Neural cell (in vitro differentiated cells): ENCODE data around the gene EFTUD2. TPM values are rescaled to one million over a fixed set of nuclear protein-coding genes. Genes with fewer than 3 reads are reported as not detected.
"Not testable (repeated sequence)": the region's sequence is repeated elsewhere in the genome, so short reads cannot be mapped to it uniquely, and the experiment has no call there.

Experiments
- H2AFZ ChIP-seq: fragments of 200-600, 300-800 bp; sonication (generic), shearing (Covaris generic); 2 replicates; pipeline ENCODE4 v1.6.0; 2014; ENCODE audit warnings: low read depth, mild to moderate bottlenecking, antibody characterized with exemption, low read length, moderate library complexity
- H3F3A ChIP-seq: fragments of 200-600 bp; shearing (Covaris generic); 2 replicates; pipeline ENCODE4 v1.6.1; 2016; ENCODE audit warnings: mild to moderate bottlenecking, moderate library complexity, mixed read lengths, antibody characterized with exemption, low read length; ENCODE audit not compliant: insufficient read depth, poor library complexity, severe bottlenecking
- H3K27ac ChIP-seq: fragments of 200-600, 300-800 bp; sonication (generic), shearing (Covaris generic); 2 replicates; pipeline ENCODE4 v1.5.1; 2014; ENCODE audit warnings: mild to moderate bottlenecking, low read length, moderate library complexity
- H3K27me3 ChIP-seq: fragments of 300-800, 200-600 bp; sonication (generic), shearing (Covaris generic); 2 replicates; pipeline ENCODE4 v1.6.0; 2014; ENCODE audit warnings: mild to moderate bottlenecking, low read depth, low read length, moderate library complexity; ENCODE audit not compliant: insufficient read depth
- H3K36me3 ChIP-seq: fragments of 300-800, 200-600 bp; sonication (generic), shearing (Covaris generic); 2 replicates; pipeline ENCODE4 v1.5.1; 2014; ENCODE audit warnings: mild to moderate bottlenecking, antibody characterized with exemption, low read length, moderate library complexity; ENCODE audit not compliant: insufficient read depth
- H3K4me2 ChIP-seq: fragments of 300-800, 200-600 bp; sonication (generic), shearing (Covaris generic); 2 replicates; pipeline ENCODE4 v1.6.0; 2014; ENCODE audit warnings: mild to moderate bottlenecking, low read length
- H3K4me3 ChIP-seq: fragments of 300-800, 200-600 bp; sonication (generic), shearing (Covaris generic); 2 replicates; pipeline ENCODE4 v1.5.1; 2014; ENCODE audit warnings: mild to moderate bottlenecking, low read length, moderate library complexity
- H3K79me2 ChIP-seq: fragments of 200-600 bp; shearing (Covaris generic); replicated peaks from 2 replicates; pipeline ENCODE4 v1.6.0; 2014; ENCODE audit warnings: mild to moderate bottlenecking, low read length, moderate library complexity; ENCODE audit not compliant: insufficient read depth
- H3K9ac ChIP-seq: fragments of 300-800, 200-600 bp; sonication (generic), shearing (Covaris generic); 2 replicates; pipeline ENCODE4 v1.6.1; 2016; ENCODE audit warnings: mild to moderate bottlenecking, low read length, mixed read lengths
- H3K9me2 ChIP-seq: fragments of 200-600 bp; shearing (Covaris generic); 2 replicates; pipeline ENCODE4 v1.6.1; 2016; ENCODE audit warnings: mild to moderate bottlenecking, low read length, mixed read lengths; ENCODE audit not compliant: insufficient read depth
- H3K9me3 ChIP-seq: fragments of 200-600, 300-800 bp; sonication (generic), shearing (Covaris generic); 2 replicates; pipeline ENCODE4 v1.6.1; 2016; ENCODE audit warnings: mild to moderate bottlenecking, mixed run types, low read length, moderate library complexity, mixed read lengths
- H4K20me1 ChIP-seq: fragments of 200-600 bp; shearing (Covaris generic); 2 replicates; pipeline ENCODE4 v1.6.1; 2016; ENCODE audit warnings: mild to moderate bottlenecking, mixed run types; ENCODE audit not compliant: insufficient read depth
- EP300 ChIP-seq: fragments of 450-650 bp; conservative IDR thresholded peaks from 2 replicates; pipeline ENCODE4 v1.6.1; 2014; ENCODE audit warnings: antibody characterized with exemption, mild to moderate bottlenecking, moderate library complexity; ENCODE audit not compliant: poor library complexity, severe bottlenecking
- EZH2 ChIP-seq: fragments of 200-600, 300-800 bp; shearing (Covaris generic), sonication (generic); IDR thresholded peaks from 2 replicates; pipeline ENCODE4 v1.6.1; 2014; ENCODE audit warnings: antibody characterized with exemption, low read length, borderline replicate concordance, mild to moderate bottlenecking; ENCODE audit not compliant: insufficient read depth, poor library complexity, severe bottlenecking
- MXI1 ChIP-seq: fragments of 450-650 bp; conservative IDR thresholded peaks from 2 replicates; pipeline ENCODE4 v1.6.1; 2014; ENCODE audit warnings: antibody characterized with exemption, mild to moderate bottlenecking; ENCODE audit not compliant: poor library complexity, severe bottlenecking
- POLR2AphosphoS5 ChIP-seq: IDR thresholded peaks from 2 replicates; pipeline ENCODE4 v1.6.1; 2012
- RAD21 ChIP-seq: fragments of 450-650 bp; conservative IDR thresholded peaks from 2 replicates; pipeline ENCODE4 v1.6.1; 2014; ENCODE audit warnings: antibody characterized with exemption, mild to moderate bottlenecking, moderate library complexity
- REST ChIP-seq: IDR thresholded peaks from 2 replicates; pipeline ENCODE4 v1.6.1; 2012; ENCODE audit warnings: borderline replicate concordance
- SMC3 ChIP-seq: fragments of 450-650 bp; conservative IDR thresholded peaks from 2 replicates; pipeline ENCODE4 v1.6.1; 2014; ENCODE audit warnings: antibody characterized with exemption, mild to moderate bottlenecking, moderate library complexity; ENCODE audit not compliant: poor library complexity
- TAF1 ChIP-seq: IDR thresholded peaks from 2 replicates; pipeline ENCODE4 v1.6.1; 2012; ENCODE audit warnings: low read depth
- polyA plus RNA-seq: library from polyadenylated mRNA; depleted of rRNA; stranded (reverse); fragments of >200 nt; gene quantifications from 2 replicates; pipeline ENCODE4 v1.2.3, GENCODE V29; 2014
- TF ChIP-seq, protein P1 (sequence below): fragments of 450-650 bp; IDR thresholded peaks from 2 replicates; pipeline ENCODE4 v1.5.1; 2014; ENCODE audit warnings: antibody characterized with exemption, mild to moderate bottlenecking, moderate library complexity; ENCODE audit not compliant: poor library complexity, severe bottlenecking

Gene EFTUD2
- polyA plus RNA-seq, 1 donor from 2014 or later: 69.4 TPM

- H3K27me3 ChIP-seq, H3K9ac ChIP-seq, H3K9me3 ChIP-seq, H4K20me1 ChIP-seq, H3K36me3 ChIP-seq, H3K4me2 ChIP-seq, H3K27ac ChIP-seq, H2AFZ ChIP-seq, H3K4me3 ChIP-seq, H3F3A ChIP-seq, H3K9me2 ChIP-seq: not testable (repeated sequence)
- H3K79me2 ChIP-seq: peaks cover 23% of the 10 kb centered on the region
Measured at GRCh38 chr17:44808656-44809388, 90.4 kb downstream of the EFTUD2 start.

GRCh38 chr17:44808156-44808555, 91.1 kb downstream of the EFTUD2 start:
- Histone ChIP-seq H3F3A (no peaks in the 10 kb centered on the region), H3K36me3 (no peaks in the 10 kb centered on the region), H2AFZ (no peak overlapping the region), H3K79me2 (peaks cover 19% of the 10 kb centered on the region), H3K4me2 (no peak overlapping the region), H3K4me3 (no peak overlapping the region), H3K27ac (no peak overlapping the region), H3K9me3 (no peaks in the 10 kb centered on the region), H3K9ac (no peak overlapping the region), H3K9me2 (no peaks in the 10 kb centered on the region), H3K27me3 (no peaks in the 10 kb centered on the region), H4K20me1 (no peaks in the 10 kb centered on the region)
- TF ChIP-seq MXI1 (no peak), REST (no peak), TAF1 (no peak), EP300 (no peak), POLR2AphosphoS5 (no peak), SMC3 (no peak), RAD21 (no peak), EZH2 (no peak)
- TF ChIP-seq, protein P1, sequence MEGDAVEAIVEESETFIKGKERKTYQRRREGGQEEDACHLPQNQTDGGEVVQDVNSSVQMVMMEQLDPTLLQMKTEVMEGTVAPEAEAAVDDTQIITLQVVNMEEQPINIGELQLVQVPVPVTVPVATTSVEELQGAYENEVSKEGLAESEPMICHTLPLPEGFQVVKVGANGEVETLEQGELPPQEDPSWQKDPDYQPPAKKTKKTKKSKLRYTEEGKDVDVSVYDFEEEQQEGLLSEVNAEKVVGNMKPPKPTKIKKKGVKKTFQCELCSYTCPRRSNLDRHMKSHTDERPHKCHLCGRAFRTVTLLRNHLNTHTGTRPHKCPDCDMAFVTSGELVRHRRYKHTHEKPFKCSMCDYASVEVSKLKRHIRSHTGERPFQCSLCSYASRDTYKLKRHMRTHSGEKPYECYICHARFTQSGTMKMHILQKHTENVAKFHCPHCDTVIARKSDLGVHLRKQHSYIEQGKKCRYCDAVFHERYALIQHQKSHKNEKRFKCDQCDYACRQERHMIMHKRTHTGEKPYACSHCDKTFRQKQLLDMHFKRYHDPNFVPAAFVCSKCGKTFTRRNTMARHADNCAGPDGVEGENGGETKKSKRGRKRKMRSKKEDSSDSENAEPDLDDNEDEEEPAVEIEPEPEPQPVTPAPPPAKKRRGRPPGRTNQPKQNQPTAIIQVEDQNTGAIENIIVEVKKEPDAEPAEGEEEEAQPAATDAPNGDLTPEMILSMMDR: no peak

- H3K4me2 ChIP-seq: no peak overlapping the region
- TF ChIP-seq SMC3: no peak
- TF ChIP-seq, protein P1: no peak
- no peaks in the 10 kb centered on the region for H3K27me3 ChIP-seq
- H3K9me2 ChIP-seq: no peaks in the 10 kb centered on the region
- no peak overlapping the region for H3K4me3 ChIP-seq
- no peak overlapping the region for H3K9ac ChIP-seq
- no peaks in the 10 kb centered on the region for H3K36me3 ChIP-seq
- H3F3A ChIP-seq: no peaks in the 10 kb centered on the region
- peaks cover 18% of the 10 kb centered on the region for H3K79me2 ChIP-seq
- no peak overlapping the region for H2AFZ ChIP-seq
- H3K27ac ChIP-seq: no peak overlapping the region
- H3K9me3 ChIP-seq: no peaks in the 10 kb centered on the region
- H4K20me1 ChIP-seq: no peaks in the 10 kb centered on the region
Measured at GRCh38 chr17:44807817-44808155, 91.5 kb downstream of the EFTUD2 start.
